Activated B cell treated with CpG ODN at 0.5 μM for 24 hours (primary cell): Measurements from ENCODE around the gene DOCK2. TPM values are rescaled to one million over a fixed set of nuclear protein-coding genes. Genes with fewer than 3 reads are reported as not detected.
"Not testable (repeated sequence)": the region's sequence is repeated elsewhere in the genome, so short reads cannot be mapped to it uniquely, and the experiment has no call there.

Source experiments
- ATAC-seq: fragments of 200-7000 bp; cut with Tn5 transposase; one replicate; pipeline ENCODE4 v1.10.0; 2021; ENCODE audit warnings: low read depth, mild to moderate bottlenecking, moderate library complexity
- CTCF ChIA-PET: fragments of 350-600 bp; sonication (Branson Sonifier 250); formaldehyde crosslinking; loops from one replicate; lab custom pipeline; 2021; ENCODE audit warnings: antibody characterized with exemption; lab: Charles Lee
- POLR2A ChIA-PET: fragments of 350-600 bp; sonication (Branson Sonifier 250); formaldehyde crosslinking; loops from one replicate; lab custom pipeline; 2021; ENCODE audit warnings: antibody characterized with exemption; lab: Charles Lee
- DNase-seq: peaks from one replicate; pipeline ENCODE4 v3.0.0; 2022
- H3K27ac Mint-ChIP-seq: one replicate; pipeline ENCODE4 v1.8.0; 2020; ENCODE audit warnings: mixed read lengths
- H3K27me3 Mint-ChIP-seq: one replicate; pipeline ENCODE4 v1.8.0; 2021; ENCODE audit warnings: mixed read lengths
- H3K36me3 Mint-ChIP-seq: one replicate; pipeline ENCODE4 v1.8.0; 2021; ENCODE audit warnings: low read depth, mixed read lengths
- H3K4me1 Mint-ChIP-seq: one replicate; pipeline ENCODE4 v1.8.0; 2021; ENCODE audit warnings: mixed read lengths
- H3K4me3 Mint-ChIP-seq: one replicate; pipeline ENCODE4 v1.8.0; 2020; ENCODE audit warnings: mild to moderate bottlenecking, mixed read lengths
- H3K9me3 Mint-ChIP-seq: one replicate; pipeline ENCODE4 v1.8.0; 2020; ENCODE audit warnings: mixed read lengths
- CTCF ChIP-seq: fragments of 200-600 bp; IDR thresholded peaks from one replicate; pipeline ENCODE4 v1.8.0; 2022; ENCODE audit warnings: antibody characterized with exemption, mild to moderate bottlenecking
- intact Hi-C: fragments of 100-400 bp; cut with micrococcal nuclease; formaldehyde crosslinking; loops from one replicate; pipeline ENCODE4 v1.15.1; 2024
- total RNA-seq: library from RNA; stranded (reverse); gene quantifications from 2 replicates; pipeline ENCODE4 v1.2.3, GENCODE V29; 2022

Gene DOCK2
- total RNA-seq, 1 donor from 2014 or later, result 344 TPM

GRCh38 chr5:169610606-169611005, 26.5 kb upstream of the DOCK2 start:
- ATAC-seq, result no peak
- no peak overlapping the region for H3K4me3 Mint-ChIP-seq

GRCh38 chr5:169615561-169615960, 21.5 kb upstream of the DOCK2 start:
- H3K36me3 Mint-ChIP-seq, result no peaks in the 10 kb centered on the region
- peaks cover 26% of the 10 kb centered on the region for H3K27me3 Mint-ChIP-seq
- H3K4me3 Mint-ChIP-seq, result no peak overlapping the region
- H3K4me1 Mint-ChIP-seq, result no peaks in the 10 kb centered on the region
- POLR2A ChIA-PET, result no interaction called here
- no peak overlapping the region for H3K27ac Mint-ChIP-seq
- peaks cover 11% of the 10 kb centered on the region for H3K9me3 Mint-ChIP-seq
- intact Hi-C loops, result no loop called here
- no peak for TF ChIP-seq CTCF
- DNase-seq, result no peak
- CTCF ChIA-PET, result no interaction called here
- ATAC-seq, result no peak

More at GRCh38 chr5:169610606-169611005, 26.5 kb upstream of the DOCK2 start:
- Mint-ChIP-seq H3K27ac (no peak overlapping the region), H3K27me3 (peaks cover 11% of the 10 kb centered on the region), H3K9me3 (peaks cover 6% of the 10 kb centered on the region), H3K36me3 (no peaks in the 10 kb centered on the region), H3K4me1 (no peaks in the 10 kb centered on the region)
- no peak for TF ChIP-seq CTCF
- intact Hi-C loops, result no loop called here
- no peak for DNase-seq
- ChIA-PET POLR2A (no interaction called here), CTCF (no interaction called here)

- intact Hi-C loops, H3K4me1 Mint-ChIP-seq, H3K27me3 Mint-ChIP-seq, H3K27ac Mint-ChIP-seq, POLR2A ChIA-PET, H3K4me3 Mint-ChIP-seq, H3K36me3 Mint-ChIP-seq, ATAC-seq, DNase-seq, CTCF ChIA-PET, H3K9me3 Mint-ChIP-seq: not testable (repeated sequence)
Observed at GRCh38 chr5:169624307-169624706, 12.8 kb upstream of the DOCK2 start.

- Mint-ChIP-seq H3K36me3 (no peaks in the 10 kb centered on the region), H3K27me3 (no peaks in the 10 kb centered on the region), H3K4me3 (no peak overlapping the region), H3K9me3 (peaks cover 3% of the 10 kb centered on the region), H3K4me1 (peaks cover 6% of the 10 kb centered on the region), H3K27ac (no peak overlapping the region)
- CTCF ChIA-PET, result no interaction called here
- POLR2A ChIA-PET, result no interaction called here
- ATAC-seq, result no peak
- intact Hi-C loops, result no loop called here
- DNase-seq, result no peak
- TF ChIP-seq CTCF, result no peak
Observed at GRCh38 chr5:169626779-169627178, 10.3 kb upstream of the DOCK2 start.

GRCh38 chr5:169627551-169627950, 9.5 kb upstream of the DOCK2 start:
- Mint-ChIP-seq H3K4me3 (no peak overlapping the region), H3K4me1 (peaks cover 6% of the 10 kb centered on the region), H3K27me3 (no peaks in the 10 kb centered on the region), H3K27ac (no peak overlapping the region), H3K36me3 (no peaks in the 10 kb centered on the region), H3K9me3 (peaks cover 3% of the 10 kb centered on the region)
- no peak for DNase-seq
- ChIA-PET POLR2A (no interaction called here), CTCF (no interaction called here)
- no peak for TF ChIP-seq CTCF
- no peak for ATAC-seq
- intact Hi-C loops, result no loop called here

GRCh38 chr5:169628892-169629291, 8.2 kb upstream of the DOCK2 start:
- ChIA-PET POLR2A (no interaction called here), CTCF (no interaction called here)
- TF ChIP-seq CTCF, result no peak
- DNase-seq (no peak), ATAC-seq (no peak)
- no peaks in the 10 kb centered on the region for H3K27me3 Mint-ChIP-seq
- intact Hi-C loops, result no loop called here
- peaks cover 4% of the 10 kb centered on the region for H3K4me1 Mint-ChIP-seq
- H3K4me3 Mint-ChIP-seq, result no peak overlapping the region
- H3K36me3 Mint-ChIP-seq, result no peaks in the 10 kb centered on the region
- no peaks in the 10 kb centered on the region for H3K9me3 Mint-ChIP-seq
- H3K27ac Mint-ChIP-seq, result no peak overlapping the region
